ENCODE results near the gene LMBR1L.

Gene LMBR1L

DNA sequence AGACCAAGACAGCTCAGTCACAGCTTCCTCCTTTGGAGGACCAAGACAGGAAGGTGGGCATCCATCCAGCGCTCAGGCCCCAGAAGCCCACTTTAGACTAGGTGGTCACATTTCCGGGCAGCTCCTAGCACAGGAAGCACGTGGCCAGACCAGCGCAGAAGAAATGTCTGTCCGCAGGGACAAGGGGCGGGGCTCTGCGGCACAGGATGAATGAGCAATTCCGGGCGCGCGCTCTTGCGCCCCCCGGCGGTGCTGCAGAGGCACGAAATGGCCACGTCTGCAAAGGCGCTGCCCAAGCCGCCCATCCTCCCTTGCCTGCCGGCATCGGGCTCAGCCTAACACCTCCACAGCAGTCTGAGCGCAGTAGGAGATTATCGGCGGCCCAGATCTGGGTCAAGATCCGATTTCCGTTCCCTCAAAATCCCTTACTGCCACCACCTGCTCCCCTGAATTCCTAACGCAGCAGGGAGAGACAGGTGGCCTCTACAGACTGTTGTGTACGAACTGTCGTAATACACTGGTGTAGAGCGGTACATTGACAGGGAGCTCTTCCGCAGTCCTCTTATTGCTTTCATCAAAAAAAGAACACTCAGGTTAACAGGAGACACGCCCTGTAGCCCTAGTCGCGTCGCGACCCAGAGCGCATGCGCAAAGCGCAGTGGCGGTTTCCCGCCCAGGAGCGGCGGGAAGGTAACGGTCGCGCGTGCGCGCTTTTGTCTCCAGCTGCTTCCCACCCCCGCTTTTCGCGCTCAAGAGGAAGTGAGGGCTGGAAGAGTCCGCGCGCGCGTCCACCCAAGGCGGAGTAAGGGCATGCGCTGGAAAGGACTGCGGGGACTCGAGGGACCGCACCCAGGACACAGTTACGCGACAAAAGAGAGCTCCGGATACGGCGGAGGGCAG, 19.8 kb upstream of the LMBR1L start:
- TF ChIP-seq SIN3A (IDR thresholded peaks at IDR 0.05; ENCODE audit: borderline replicate concordance, insufficient read depth, low read length) (peak; percentile 72; the same call in 1 of the 2 replicates), TAF1 (IDR thresholded peaks at IDR 0.05; ENCODE audit: borderline replicate concordance, insufficient read depth, low read length) (peak; percentile 58; the same call in 1 of the 2 replicates), POLR2AphosphoS5 (IDR thresholded peaks at IDR 0.05; ENCODE audit: low read depth, low read length) (peak; percentile 91), FOXP2 (optimal IDR thresholded peaks at IDR 0.05; ENCODE audit: borderline replicate concordance, extremely low read depth, extremely low read length, insufficient read depth) (peak; percentile 92)
- TF ChIP-seq, protein P1, sequence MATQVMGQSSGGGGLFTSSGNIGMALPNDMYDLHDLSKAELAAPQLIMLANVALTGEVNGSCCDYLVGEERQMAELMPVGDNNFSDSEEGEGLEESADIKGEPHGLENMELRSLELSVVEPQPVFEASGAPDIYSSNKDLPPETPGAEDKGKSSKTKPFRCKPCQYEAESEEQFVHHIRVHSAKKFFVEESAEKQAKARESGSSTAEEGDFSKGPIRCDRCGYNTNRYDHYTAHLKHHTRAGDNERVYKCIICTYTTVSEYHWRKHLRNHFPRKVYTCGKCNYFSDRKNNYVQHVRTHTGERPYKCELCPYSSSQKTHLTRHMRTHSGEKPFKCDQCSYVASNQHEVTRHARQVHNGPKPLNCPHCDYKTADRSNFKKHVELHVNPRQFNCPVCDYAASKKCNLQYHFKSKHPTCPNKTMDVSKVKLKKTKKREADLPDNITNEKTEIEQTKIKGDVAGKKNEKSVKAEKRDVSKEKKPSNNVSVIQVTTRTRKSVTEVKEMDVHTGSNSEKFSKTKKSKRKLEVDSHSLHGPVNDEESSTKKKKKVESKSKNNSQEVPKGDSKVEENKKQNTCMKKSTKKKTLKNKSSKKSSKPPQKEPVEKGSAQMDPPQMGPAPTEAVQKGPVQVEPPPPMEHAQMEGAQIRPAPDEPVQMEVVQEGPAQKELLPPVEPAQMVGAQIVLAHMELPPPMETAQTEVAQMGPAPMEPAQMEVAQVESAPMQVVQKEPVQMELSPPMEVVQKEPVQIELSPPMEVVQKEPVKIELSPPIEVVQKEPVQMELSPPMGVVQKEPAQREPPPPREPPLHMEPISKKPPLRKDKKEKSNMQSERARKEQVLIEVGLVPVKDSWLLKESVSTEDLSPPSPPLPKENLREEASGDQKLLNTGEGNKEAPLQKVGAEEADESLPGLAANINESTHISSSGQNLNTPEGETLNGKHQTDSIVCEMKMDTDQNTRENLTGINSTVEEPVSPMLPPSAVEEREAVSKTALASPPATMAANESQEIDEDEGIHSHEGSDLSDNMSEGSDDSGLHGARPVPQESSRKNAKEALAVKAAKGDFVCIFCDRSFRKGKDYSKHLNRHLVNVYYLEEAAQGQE (IDR thresholded peaks at IDR 0.05; ENCODE audit: insufficient read depth in 1 of 2, low read depth in 2 of 2, low read length in 2 of 2), result no peak

DNA sequence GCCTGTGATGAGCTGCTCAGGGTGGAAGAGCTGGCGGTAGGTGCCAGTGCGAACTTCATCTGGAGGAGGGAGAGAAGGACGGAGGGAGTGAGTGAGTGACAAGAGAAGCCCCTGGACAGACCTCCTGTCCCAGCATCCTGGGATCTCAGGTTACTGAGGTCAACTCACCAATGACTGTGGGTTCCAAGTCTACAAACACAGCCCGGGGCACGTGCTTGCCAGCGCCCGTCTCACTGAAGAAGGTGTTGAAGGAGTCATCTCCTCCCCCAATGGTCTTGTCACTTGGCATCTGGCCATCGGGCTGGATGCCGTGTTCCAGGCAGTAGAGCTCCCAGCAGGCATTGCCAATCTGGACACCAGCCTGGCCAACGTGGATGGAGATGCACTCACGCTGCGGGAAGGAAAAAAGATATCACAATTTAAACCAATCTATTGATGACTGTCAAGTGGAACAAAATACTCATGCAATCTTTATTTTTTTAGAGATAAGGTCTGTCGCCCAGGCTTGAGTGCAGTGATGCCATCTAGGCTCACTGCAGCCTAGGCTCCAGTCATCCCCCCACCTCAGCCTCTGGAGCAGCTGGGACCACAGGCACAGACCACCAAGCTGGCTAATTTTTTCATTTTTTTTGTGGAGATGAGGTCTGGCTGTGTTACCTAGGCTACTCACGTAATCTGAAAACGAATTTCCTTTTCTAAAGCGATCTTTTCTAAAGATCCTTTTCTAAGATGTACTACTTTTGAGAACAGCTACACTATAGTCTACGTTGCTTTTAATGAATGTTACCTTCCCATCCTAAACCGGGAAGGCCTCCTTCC, 18.9 kb upstream of the LMBR1L start:
- TF ChIP-seq POLR2AphosphoS5 (IDR thresholded peaks at IDR 0.05; ENCODE audit: low read depth, low read length) (peak; percentile 66; the same call in 1 of the 2 replicates), SIN3A (IDR thresholded peaks at IDR 0.05; ENCODE audit: borderline replicate concordance, insufficient read depth, low read length) (no peak)

DNA sequence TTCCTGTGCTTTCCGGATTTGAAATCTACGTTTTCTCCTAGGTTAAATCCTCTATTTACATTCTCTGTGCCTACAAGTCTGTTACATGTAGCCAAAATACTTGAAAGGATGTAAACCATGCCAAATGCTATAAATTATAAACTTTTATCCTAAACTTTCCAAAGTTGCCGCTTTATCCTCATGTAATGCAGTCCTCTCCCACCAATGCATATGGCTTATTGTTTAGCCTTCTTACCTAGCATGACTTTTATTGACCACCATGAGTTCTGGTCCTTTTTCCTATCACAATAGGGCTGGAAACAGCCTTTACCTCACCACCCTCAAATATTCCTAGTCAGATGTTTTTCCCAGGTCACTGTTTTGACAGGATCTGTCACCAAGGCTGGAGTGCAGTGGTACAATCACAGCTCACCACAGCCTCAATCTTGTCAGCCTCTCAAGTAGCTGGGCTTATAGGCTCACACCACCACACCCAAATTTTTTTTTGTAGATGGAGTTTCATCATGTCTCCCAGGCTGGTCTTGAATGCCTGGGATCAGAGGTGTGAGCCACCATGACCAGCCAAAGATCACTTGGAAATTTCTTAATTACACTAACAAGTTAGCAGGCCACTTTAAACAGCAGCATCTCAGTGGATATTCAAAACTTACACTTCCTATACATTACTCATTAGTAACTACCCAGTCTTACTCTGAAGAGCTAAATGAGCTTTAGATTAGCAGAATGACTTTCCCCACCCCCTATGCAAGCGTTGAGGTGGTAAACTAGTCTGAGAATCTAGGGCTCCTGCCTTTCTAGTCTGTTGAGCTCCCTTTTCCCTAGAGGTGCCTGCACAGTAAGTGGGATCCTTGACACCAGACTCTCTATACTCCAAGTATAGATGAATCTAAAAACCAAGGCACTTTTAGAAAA, 16.5 kb upstream of the LMBR1L start:
- TF ChIP-seq TAF1 (IDR thresholded peaks at IDR 0.05; ENCODE audit: borderline replicate concordance, insufficient read depth, low read length), result no peak
- peak; percentile 67 for TF ChIP-seq SIN3A (IDR thresholded peaks at IDR 0.05; ENCODE audit: borderline replicate concordance, insufficient read depth, low read length)
- TF ChIP-seq, protein P1 (IDR thresholded peaks at IDR 0.05; ENCODE audit: insufficient read depth in 1 of 2, low read depth in 2 of 2, low read length in 2 of 2), result no peak
- TF ChIP-seq FOXP2 (optimal IDR thresholded peaks at IDR 0.05; ENCODE audit: borderline replicate concordance, extremely low read depth, extremely low read length, insufficient read depth), result no peak
- peak; percentile 71; the same call in 1 of the 2 replicates for TF ChIP-seq POLR2AphosphoS5 (IDR thresholded peaks at IDR 0.05; ENCODE audit: low read depth, low read length)

DNA sequence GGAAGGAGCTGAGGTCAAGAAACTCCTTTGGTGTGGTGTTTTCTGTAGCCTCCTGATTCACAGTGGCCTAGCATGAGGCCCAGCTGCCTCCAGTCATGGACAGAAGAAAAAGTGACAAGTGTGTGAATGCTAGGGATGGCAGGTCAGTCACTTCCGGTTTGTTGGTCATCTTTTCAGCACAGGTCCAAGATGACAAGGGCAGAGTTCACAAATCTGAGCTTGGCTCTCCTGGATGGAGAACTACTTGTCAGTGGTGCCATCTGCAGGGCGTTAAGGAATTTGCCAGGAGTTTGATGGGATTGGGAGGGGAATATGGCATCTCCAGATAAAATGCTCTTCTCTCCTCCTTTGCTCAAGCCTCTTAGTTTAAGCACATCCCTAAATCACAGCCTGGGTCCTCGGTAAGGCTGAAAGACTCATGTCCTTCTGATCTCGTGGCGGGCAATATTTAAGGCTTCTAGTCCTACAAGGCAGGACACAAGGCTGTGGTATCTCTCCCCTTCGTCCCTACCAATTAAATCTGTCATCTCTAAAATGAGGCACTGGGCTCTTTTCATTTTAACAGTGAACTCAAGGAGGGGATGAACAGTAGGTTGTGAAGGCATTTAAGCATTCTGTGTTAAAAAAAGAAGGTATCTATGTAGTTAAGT, 10.5 kb upstream of the LMBR1L start:
- TF ChIP-seq TAF1 (IDR thresholded peaks at IDR 0.05; ENCODE audit: borderline replicate concordance, insufficient read depth, low read length) (no peak), FOXP2 (optimal IDR thresholded peaks at IDR 0.05; ENCODE audit: borderline replicate concordance, extremely low read depth, extremely low read length, insufficient read depth) (no peak), SIN3A (IDR thresholded peaks at IDR 0.05; ENCODE audit: borderline replicate concordance, insufficient read depth, low read length) (no peak), POLR2AphosphoS5 (IDR thresholded peaks at IDR 0.05; ENCODE audit: low read depth, low read length) (no peak)
- TF ChIP-seq, protein P1 (IDR thresholded peaks at IDR 0.05; ENCODE audit: insufficient read depth in 1 of 2, low read depth in 2 of 2, low read length in 2 of 2), result no peak

All from PFSK-1 (cell line).